Stimulated activated naive B cell treated with anti-CD40 and anti-IgM and Interleukin-4, amounts not matched to agents 10 μg/mL and 1 μg/mL and 100 μg/mL, for 72 hours (primary cell): ENCODE data around the gene LPIN3.

Experiments
- ATAC-seq, 2 donors: fragments of 150-1000 bp; cut with Tn5 transposase; replicated peaks; 2 replicates each; pipeline ENCODE4 v1.10.0; 2021; ENCODE audit warnings: moderate library complexity in 1 of 2
- DNase-seq: peaks from one replicate; pipeline ENCODE4 v3.0.0; 2021
- H3K27ac Mint-ChIP-seq: one replicate; pipeline ENCODE4 v1.8.0; 2022; ENCODE audit warnings: mild to moderate bottlenecking, mixed read lengths
- H3K27me3 Mint-ChIP-seq, 2 donors: one replicate each; pipeline ENCODE4 v1.8.0; 2022; ENCODE audit warnings: mixed read lengths in 2 of 2
- H3K36me3 Mint-ChIP-seq, 2 donors: one replicate each; pipeline ENCODE4 v1.8.0; 2022; ENCODE audit warnings: mixed read lengths in 2 of 2, mild to moderate bottlenecking in 1 of 2
- H3K4me1 Mint-ChIP-seq, 2 donors: one replicate each; pipeline ENCODE4 v1.8.0; 2022; ENCODE audit warnings: mixed read lengths in 2 of 2, mild to moderate bottlenecking in 1 of 2
- H3K4me3 Mint-ChIP-seq, 2 donors: one replicate each; pipeline ENCODE4 v1.8.0; 2022; ENCODE audit warnings: mild to moderate bottlenecking in 2 of 2, mixed read lengths in 2 of 2, moderate library complexity in 1 of 2
- H3K9me3 Mint-ChIP-seq, 2 donors: one replicate each; pipeline ENCODE4 v1.8.0; 2022; ENCODE audit warnings: mixed read lengths in 2 of 2, mild to moderate bottlenecking in 1 of 2

LPIN3 gene

DNA sequence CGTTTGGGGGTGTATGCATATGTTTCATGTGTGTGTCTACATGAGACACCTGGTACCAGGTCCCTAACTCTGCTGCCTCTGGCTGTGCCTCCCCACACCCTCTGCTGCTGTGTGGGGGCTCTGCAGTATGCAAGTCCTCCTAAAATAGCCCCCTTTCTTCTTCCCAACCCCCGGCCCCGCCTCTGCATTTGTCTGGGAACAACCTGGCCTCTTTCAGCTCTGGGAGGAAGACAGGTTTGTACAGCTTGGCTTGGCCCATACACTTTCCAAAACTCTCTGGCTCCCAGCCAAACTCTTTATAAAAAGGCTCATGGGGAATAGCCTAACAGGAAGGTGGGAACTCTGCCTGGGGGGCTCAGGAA, 53.1 kb downstream of the LPIN3 start:
- DNase-seq (no peak), ATAC-seq (no peak)
- Mint-ChIP-seq H3K4me1 (no peaks in the 10 kb centered on the region), H3K4me3 (no peak overlapping the region), H3K27ac (no peak overlapping the region), H3K36me3 (no peaks in the 10 kb centered on the region), H3K9me3 (peaks cover 3 to 5% of the 10 kb centered on the region in 2 donors), H3K27me3 (peaks cover 0 to 4% of the 10 kb centered on the region in 2 donors)

DNA sequence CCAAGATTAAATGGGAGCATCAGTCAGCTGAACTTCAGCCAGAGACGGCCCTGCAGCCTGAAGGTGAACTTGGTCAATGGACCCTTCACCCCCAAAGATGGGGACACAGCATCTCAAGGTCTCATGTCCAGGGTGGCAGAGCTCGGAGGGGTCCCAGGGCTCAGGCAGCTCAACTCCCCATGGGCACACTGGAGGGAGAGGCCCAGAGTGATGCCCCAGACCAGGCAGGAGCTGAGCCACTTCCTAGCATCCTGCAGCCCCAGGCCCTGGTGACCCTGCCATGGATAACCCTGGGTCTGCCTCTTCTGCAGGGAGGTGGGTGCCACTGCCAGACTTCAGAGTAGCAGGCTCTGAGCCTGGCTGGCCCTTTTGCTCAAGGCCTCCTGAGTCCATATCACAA, 53.5 kb downstream of the LPIN3 start:
- Mint-ChIP-seq H3K4me1 (no peaks in the 10 kb centered on the region), H3K27ac (no peak overlapping the region), H3K27me3 (peaks cover 0 to 4% of the 10 kb centered on the region in 2 donors), H3K4me3 (no peak overlapping the region), H3K36me3 (no peaks in the 10 kb centered on the region), H3K9me3 (peaks cover 3 to 5% of the 10 kb centered on the region in 2 donors)
- DNase-seq, result no peak
- ATAC-seq, result no peak

DNA sequence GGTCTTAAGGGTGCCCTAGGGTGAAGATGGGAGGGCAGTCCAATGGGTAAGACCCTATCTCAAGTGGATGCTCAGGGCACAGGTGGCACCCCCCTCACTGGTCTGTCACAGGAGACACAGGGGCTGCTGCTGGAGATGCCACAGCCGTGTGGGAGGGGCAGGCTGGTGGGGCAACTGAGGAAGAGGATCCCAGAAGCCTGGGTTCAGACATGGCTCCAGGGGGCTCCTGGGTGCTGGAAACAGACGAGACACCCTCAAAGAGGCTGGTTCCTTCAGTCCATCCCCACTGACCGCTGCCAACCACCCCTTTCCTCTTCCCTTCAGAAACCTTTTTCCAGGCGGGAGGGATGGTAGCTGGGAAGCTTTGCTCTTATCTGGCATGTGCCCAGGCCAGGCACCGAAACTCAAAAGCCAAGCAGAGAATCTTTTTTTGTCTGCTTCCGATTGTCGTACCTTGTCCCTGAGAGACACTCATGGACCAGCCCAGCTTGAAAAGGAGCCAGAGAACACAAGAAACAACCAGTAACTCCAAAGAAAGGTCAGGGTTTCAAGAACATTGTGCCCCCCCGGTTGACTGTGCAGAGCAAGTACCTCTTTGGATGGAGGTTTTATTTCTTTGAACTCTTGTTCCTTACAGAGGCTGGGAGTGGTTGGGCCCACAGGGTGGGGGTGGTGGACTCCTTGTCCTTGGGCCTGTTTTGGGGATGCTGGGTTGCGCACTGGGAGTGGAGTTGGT, 54.5 kb downstream of the LPIN3 start:
- no peaks in the 10 kb centered on the region for H3K36me3 Mint-ChIP-seq

DNA sequence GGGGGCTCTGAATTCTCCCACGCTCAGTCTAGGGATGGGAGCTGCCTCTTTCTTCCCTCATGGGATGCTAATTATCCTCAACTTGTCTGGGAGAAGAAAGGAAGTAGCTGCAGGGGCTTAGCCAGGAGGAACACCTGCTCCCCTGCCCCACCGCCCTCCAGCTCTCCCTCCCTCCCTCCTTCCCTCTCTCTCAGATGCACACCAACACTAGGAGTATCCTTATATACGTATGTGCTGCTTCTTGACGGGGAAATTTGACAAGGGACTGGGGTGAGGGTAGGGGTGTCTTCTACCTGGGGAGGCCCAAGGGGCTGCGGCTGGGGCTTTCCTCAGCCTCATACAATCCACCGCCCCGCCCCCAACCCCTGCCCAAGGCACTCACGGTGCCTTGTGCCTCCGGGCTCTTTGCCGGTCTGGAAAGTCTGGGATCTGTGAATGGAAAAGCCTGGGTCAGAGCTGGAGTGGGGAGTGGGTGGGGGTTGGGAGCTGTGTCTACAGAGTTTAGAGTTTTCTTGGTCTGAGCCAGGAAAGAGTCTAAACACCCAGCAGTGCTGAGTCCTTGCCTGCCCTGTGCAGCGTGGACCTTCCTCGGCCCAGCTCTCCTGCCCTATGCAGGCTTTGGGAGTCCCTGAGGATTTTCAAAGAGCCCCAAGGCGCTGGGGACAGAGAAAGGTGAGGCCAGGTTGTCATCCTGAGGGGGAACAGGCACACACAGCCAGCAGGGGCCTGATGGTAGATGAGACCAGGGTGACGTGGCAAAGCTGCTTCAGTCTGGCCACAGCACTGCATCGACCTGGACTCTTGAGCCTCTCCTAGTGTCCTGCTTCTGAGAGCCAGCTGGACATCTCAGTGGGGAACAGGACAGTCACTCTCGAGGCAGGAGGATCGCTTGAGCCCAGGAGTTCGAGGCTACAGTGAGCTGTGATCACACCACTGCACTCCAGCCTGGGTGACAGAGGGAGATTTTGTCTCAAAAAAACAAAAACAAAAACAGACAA, 55.3 kb downstream of the LPIN3 start:
- Mint-ChIP-seq H3K27me3 (no peaks in the 10 kb centered on the region), H3K9me3 (peaks cover 3 to 5% of the 10 kb centered on the region in 2 donors), H3K4me3 (no peak overlapping the region), H3K27ac (no peak overlapping the region), H3K4me1 (no peaks in the 10 kb centered on the region), H3K36me3 (no peaks in the 10 kb centered on the region)
- ATAC-seq, result no peak
- no peak for DNase-seq

More for the DNA sequence above, 54.5 kb downstream of the LPIN3 start:
- Mint-ChIP-seq H3K9me3 (peaks cover 3 to 5% of the 10 kb centered on the region in 2 donors), H3K4me1 (no peaks in the 10 kb centered on the region), H3K4me3 (no peak overlapping the region), H3K27ac (no peak overlapping the region), H3K27me3 (peaks cover 0 to 3% of the 10 kb centered on the region in 2 donors)
- DNase-seq (no peak), ATAC-seq (no peak)

DNA sequence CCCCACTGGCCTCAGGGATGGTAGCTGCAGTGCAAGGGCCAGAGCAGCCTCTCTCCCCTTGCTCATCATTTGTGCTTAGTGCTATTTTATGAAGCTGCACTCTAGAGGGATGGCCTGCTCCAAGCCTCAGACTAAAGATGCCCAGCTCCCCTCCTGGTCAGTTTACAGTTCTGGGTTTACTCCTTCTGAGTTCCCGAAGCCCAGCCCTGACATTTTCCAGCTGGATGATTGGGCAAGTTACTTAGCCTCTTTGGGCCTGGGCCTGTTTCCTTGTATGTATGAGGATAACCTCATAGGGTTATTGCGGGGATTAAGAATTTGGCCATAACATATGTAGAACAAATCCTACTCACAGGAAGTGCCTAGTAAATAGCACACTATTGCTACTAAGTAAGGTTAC, 57.8 kb downstream of the LPIN3 start:
- peaks cover 0 to 4% of the 10 kb centered on the region in 2 donors for H3K4me1 Mint-ChIP-seq
- DNase-seq, result no peak
- H3K4me3 Mint-ChIP-seq, result no peak overlapping the region
- peaks cover 9 to 11% of the 10 kb centered on the region in 2 donors for H3K36me3 Mint-ChIP-seq
- H3K27me3 Mint-ChIP-seq, result no peaks in the 10 kb centered on the region
- H3K9me3 Mint-ChIP-seq, result no peaks in the 10 kb centered on the region
- no peak overlapping the region for H3K27ac Mint-ChIP-seq
- ATAC-seq, result no peak

DNA sequence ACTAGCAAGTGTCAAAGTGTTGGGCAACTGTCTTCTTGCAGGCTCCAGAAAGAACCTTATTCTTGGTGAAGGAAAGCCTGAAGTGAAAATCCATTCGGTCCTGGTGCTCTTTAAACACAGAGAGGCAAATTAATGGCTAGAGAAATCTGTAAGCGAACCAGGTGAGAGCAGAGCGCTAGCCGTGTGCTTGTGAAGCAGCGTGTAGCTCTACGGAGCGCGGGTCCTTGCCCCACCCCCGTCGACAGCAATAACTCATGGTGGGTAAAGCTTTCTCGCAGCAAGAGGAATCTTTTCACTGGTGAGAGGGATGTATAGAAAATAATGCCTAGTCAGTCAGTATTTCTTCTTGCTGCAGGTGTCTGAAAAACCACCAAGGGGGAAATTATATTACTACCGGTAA, 63.0 kb downstream of the LPIN3 start:
- Mint-ChIP-seq H3K4me3 (no peak overlapping the region), H3K27me3 (no peaks in the 10 kb centered on the region), H3K4me1 (peaks cover 7 to 15% of the 10 kb centered on the region in 2 donors), H3K27ac (no peak overlapping the region), H3K36me3 (peaks cover 29 to 40% of the 10 kb centered on the region in 2 donors), H3K9me3 (no peaks in the 10 kb centered on the region)
- no peak for ATAC-seq
- DNase-seq, result no peak

DNA sequence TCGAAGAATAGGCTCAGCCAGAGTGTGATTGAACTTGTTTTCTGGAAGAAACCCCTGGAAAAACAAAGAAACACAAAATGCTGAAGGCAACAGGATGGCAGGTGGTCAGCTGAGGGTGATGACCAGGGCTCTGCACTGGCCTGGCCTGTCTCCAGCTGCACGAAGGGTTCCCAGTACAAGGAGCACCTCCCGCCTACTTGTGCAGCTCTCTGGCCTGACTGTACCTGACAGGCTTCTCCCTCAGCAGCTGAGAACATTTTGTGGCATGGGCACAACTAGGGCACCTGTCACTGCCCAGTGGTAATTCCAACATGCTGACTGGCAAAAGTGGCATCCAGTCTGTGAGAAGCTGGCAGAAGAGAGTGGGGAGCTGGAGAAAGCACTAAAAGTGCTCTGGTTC, 64.8 kb downstream of the LPIN3 start:
- Mint-ChIP-seq H3K9me3 (no peaks in the 10 kb centered on the region), H3K4me1 (peaks cover 7 to 15% of the 10 kb centered on the region in 2 donors), H3K27ac (no peak overlapping the region), H3K4me3 (no peak overlapping the region), H3K27me3 (no peaks in the 10 kb centered on the region), H3K36me3 (peaks cover 40 to 54% of the 10 kb centered on the region in 2 donors)
- ATAC-seq, result no peak
- DNase-seq, result no peak

DNA sequence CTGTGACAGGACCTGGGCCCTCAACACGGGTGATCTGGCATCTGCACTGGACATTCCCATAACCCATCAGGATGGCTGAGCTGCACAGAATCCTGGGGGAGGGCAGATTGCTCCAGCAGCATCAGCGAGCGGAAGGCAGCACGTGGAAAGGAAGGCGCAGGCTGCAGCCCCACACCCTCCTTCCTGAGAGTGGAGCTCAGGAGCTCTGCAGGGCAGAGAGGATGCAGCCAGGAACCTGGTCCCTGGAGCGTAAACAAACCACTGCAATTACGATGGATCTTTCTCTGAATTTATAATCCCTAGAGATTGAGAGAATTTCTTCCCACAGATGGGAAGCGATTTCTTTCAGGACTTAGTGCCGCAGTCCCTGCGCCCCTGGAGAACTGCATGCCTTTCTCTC, 65.7 kb downstream of the LPIN3 start:
- no peak overlapping the region for H3K27ac Mint-ChIP-seq
- H3K4me1 Mint-ChIP-seq, result peaks cover 7 to 20% of the 10 kb centered on the region in 2 donors
- DNase-seq (no peak), ATAC-seq (no peak)
- no peaks in the 10 kb centered on the region for H3K27me3 Mint-ChIP-seq
- H3K9me3 Mint-ChIP-seq, result no peaks in the 10 kb centered on the region
- peaks cover 45 to 61% of the 10 kb centered on the region in 2 donors for H3K36me3 Mint-ChIP-seq
- no peak overlapping the region for H3K4me3 Mint-ChIP-seq

DNA sequence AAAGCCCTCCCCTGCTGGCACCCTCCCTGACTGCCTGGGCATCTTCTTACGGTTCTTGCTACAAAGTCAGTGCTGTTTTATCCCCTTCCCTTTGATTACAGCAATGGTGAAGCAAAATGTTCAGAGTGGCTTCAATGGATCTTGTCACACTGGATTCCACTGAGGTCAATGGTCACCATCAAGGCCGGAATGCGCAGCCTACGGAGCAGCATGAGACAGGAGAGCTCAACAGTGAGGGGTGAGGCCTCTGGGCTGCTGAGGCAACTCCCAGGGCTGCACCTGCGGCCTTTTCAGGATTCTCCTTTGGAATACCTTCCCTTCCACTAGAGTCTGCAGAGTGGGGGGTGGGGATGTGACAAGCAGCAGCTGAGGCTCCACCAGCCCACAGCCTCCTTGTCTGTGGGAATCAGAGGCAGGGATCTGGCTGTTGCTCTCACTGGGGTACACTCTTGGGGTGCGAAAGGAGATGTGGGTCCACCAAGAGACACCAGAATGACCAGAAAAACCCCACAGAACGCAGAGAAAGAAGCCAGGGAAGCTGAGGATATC, 66.3 kb downstream of the LPIN3 start:
- H3K27ac Mint-ChIP-seq, result peak overlapping the region; percentile 2
- peaks cover 45 to 60% of the 10 kb centered on the region in 2 donors for H3K36me3 Mint-ChIP-seq
- H3K4me1 Mint-ChIP-seq, result peaks cover 9 to 20% of the 10 kb centered on the region in 2 donors
- ATAC-seq, result no peak
- DNase-seq, result no peak
- no peaks in the 10 kb centered on the region for H3K9me3 Mint-ChIP-seq
- no peaks in the 10 kb centered on the region for H3K27me3 Mint-ChIP-seq
- H3K4me3 Mint-ChIP-seq, result no peak overlapping the region

DNA sequence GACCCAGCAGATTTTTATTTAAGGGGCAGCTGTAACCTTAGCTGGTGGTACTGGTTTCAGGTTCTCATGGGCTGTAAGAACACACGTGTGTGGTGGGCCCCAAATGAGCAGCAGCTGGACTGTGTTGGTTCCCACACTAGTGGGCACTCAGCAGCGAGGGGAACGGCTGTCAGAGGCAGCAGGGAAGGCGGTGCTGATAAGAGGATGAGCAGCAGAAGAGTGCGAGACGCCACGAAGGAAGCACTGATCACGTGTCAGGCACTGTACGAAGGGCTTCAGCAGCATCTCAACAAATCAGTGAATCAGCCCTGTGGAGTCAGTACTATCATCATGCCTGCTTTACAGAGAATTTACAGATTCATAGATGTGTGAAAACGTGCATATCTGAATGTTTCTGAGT, 67.0 kb downstream of the LPIN3 start:
- Mint-ChIP-seq H3K4me3 (no peak overlapping the region), H3K27ac (no peak overlapping the region), H3K36me3 (peaks cover 46 to 62% of the 10 kb centered on the region in 2 donors), H3K9me3 (no peaks in the 10 kb centered on the region), H3K27me3 (no peaks in the 10 kb centered on the region), H3K4me1 (peaks cover 10 to 20% of the 10 kb centered on the region in 2 donors)
- ATAC-seq, result no peak
- no peak for DNase-seq

DNA sequence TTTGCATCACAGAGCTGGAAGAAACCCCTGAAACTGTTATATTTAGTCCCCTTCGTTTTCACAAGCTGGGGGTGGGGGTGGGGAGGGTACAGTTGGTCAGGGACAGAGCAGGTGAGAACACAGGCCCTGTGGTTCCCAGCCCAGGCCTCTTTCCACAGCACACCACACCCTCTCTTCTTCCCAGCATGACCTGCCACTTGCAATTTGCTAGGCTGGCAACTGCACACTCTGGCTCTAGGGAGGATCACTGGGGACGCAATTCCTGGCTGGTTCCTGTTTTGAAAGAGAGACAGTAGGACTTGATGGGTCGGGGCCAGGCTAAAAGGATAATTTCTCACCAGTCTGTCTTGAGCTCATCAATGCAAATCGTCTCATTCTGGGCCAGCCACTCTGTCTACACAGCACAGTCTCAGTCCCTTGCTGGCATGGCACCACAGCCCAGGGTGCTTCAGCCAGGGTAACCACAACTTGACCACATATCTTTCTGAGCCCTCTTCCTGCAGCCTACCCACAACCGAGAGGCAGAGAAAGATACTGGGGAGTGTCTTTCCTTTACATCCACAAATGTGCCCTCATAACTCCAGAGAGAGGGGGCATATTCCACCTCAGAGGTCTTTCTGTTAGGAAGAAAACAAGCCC, 67.7 kb downstream of the LPIN3 start:
- peak; percentile 31 to 48 for ATAC-seq
- H3K4me3 Mint-ChIP-seq, result no peak overlapping the region
- peaks cover 44 to 61% of the 10 kb centered on the region in 2 donors for H3K36me3 Mint-ChIP-seq
- no peaks in the 10 kb centered on the region for H3K27me3 Mint-ChIP-seq
- DNase-seq, result no peak
- peak overlapping the region; percentile 73 for H3K27ac Mint-ChIP-seq
- no peaks in the 10 kb centered on the region for H3K9me3 Mint-ChIP-seq
- H3K4me1 Mint-ChIP-seq, result peaks cover 10 to 17% of the 10 kb centered on the region in 2 donors

DNA sequence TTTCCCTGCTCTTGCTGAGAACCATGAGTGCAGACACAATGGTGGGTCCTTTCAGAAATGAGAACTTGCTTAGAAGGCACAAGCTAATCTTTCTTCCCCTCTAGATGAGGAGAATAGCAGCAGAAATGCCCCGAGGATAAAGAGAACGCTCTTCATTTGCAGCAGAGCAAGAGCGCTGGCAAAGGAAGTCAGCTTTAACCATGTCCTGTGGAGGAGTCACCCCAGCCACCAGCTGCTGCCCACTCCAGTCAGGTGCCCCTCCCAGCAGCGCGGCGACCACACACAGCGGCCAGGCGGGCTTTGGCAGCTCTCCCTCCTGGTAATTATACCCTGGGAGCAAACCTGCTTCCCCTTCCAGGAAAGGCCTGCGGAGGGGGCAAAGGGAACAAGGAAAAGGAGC, 68.4 kb downstream of the LPIN3 start:
- Mint-ChIP-seq H3K36me3 (peaks cover 45 to 63% of the 10 kb centered on the region in 2 donors), H3K4me1 (peaks cover 13% of the 10 kb centered on the region in 2 donors), H3K9me3 (no peaks in the 10 kb centered on the region), H3K27ac (no peak overlapping the region), H3K4me3 (no peak overlapping the region), H3K27me3 (no peaks in the 10 kb centered on the region)
- ATAC-seq (no peak), DNase-seq (no peak)
